A549 (cell line): ENCODE measurements around the gene SLC1A3. TPM values are rescaled to one million over a fixed set of nuclear protein-coding genes. Genes with fewer than 3 reads are reported as not detected.

ENCODE experiments used
- ATAC-seq, 2 experiments: fragments of 200-7000 bp in 1 of 2; fragments of >200 bp in 1 of 2; cut with Nextera tagmentation in 1 of 2; cut with Tn5 transposase in 1 of 2; 3 replicates each; pipeline versions ENCODE4 v1.8.0 to v1.9.1; 2018 to 2020; ENCODE audit warnings: mild to moderate bottlenecking in 1 of 2, moderate library complexity in 1 of 2
- CTCF ChIA-PET: fragments of 300-600 bp; sonication (Branson Sonifier 250); formaldehyde crosslinking; extraction: SDS; loops from one replicate; lab custom pipeline; 2021; ENCODE audit warnings: antibody characterized with exemption, inconsistent platforms; lab: Yijun Ruan, JAX
- POLR2A ChIA-PET: fragments of 350-600 bp; formaldehyde crosslinking; extraction: SDS; loops from one replicate; lab custom pipeline; 2021; ENCODE audit warnings: antibody characterized with exemption, inconsistent platforms; lab: Yijun Ruan, JAX
- DNase-seq, 2 experiments: peaks; one replicate each; pipeline versions ENCODE4 v3.0.0 to v3.0.0-alpha.2; 2011 to 2016; ENCODE audit warnings: low read depth in 1 of 2, low spot score in 1 of 2
- FAIRE-seq: peaks from 2 replicates; lab custom pipeline; 2011; peaks lifted over from hg19 to GRCh38; lab: Jason Lieb, UNC
- H3K27ac ChIP-seq, 2 experiments: fragments of >200 bp; sonication (Bioruptor Twin); formaldehyde crosslinking; 3 replicates each; pipeline ENCODE4 v1.5.1; 2016 to 2017
- H3K4me1 ChIP-seq: fragments of >200 bp; sonication (Bioruptor Twin); formaldehyde crosslinking; 3 replicates; pipeline ENCODE4 v1.6.1; 2016
- H3K4me2 ChIP-seq: fragments of >200 bp; sonication (Bioruptor Twin); formaldehyde crosslinking; 3 replicates; pipeline ENCODE4 v1.6.1; 2016
- H3K4me3 ChIP-seq: fragments of >200 bp; sonication (Bioruptor Twin); formaldehyde crosslinking; 3 replicates; pipeline ENCODE4 v1.5.1; 2016
- H3K9me3 ChIP-seq: fragments of >200 bp; sonication (Bioruptor Twin); formaldehyde crosslinking; 3 replicates; pipeline ENCODE4 v1.6.1; 2016
- BHLHE40 ChIP-seq: IDR thresholded peaks from 2 replicates; pipeline ENCODE4 v1.6.1; 2012; ENCODE audit warnings: low read depth, low read length, inconsistent platforms
- CBX2 ChIP-seq: fragments of 200-600 bp; sonication (generic); IDR thresholded peaks from 2 replicates; pipeline ENCODE4 v1.6.1; 2016; ENCODE audit warnings: low read depth, mild to moderate bottlenecking, borderline replicate concordance
- CHD4 ChIP-seq: fragments of 200-600 bp; sonication (generic); IDR thresholded peaks from 2 replicates; pipeline ENCODE4 v1.6.1; 2016; ENCODE audit warnings: antibody characterized with exemption, mild to moderate bottlenecking, borderline replicate concordance
- FOSB ChIP-seq: fragments of 250-450 bp; sonication (Bioruptor Pico); IDR thresholded peaks from 2 replicates; pipeline ENCODE4 v1.5.0; 2020; ENCODE audit warnings: mild to moderate bottlenecking, moderate library complexity
- FOSL2 ChIP-seq, 2 experiments: fragments of 450-650 bp in 1 of 2; fragments of >200 bp in 1 of 2; sonication (Bioruptor Twin) in 1 of 2; formaldehyde crosslinking; IDR thresholded peaks; 2 replicates each; pipeline versions ENCODE4 v1.5.0 to v1.6.1; 2016 to 2020; ENCODE audit warnings: mild to moderate bottlenecking in 1 of 2, moderate library complexity in 1 of 2
- FOXS1 ChIP-seq: fragments of 250-450 bp; sonication (Bioruptor Pico); IDR thresholded peaks from 2 replicates; pipeline ENCODE4 v1.5.0; 2020; ENCODE audit warnings: mild to moderate bottlenecking, moderate library complexity
- HEYL ChIP-seq: fragments of 250-450 bp; sonication (Bioruptor Pico); IDR thresholded peaks from 2 replicates; pipeline ENCODE4 v1.8.0; 2021; ENCODE audit warnings: mild to moderate bottlenecking, moderate library complexity
- HMGXB4 ChIP-seq: fragments of 250-450 bp; sonication (Bioruptor Pico); IDR thresholded peaks from 2 replicates; pipeline ENCODE4 v1.5.0; 2021; ENCODE audit warnings: mild to moderate bottlenecking, moderate library complexity, borderline replicate concordance
- JUN ChIP-seq, 2 experiments: fragments of >200 bp; sonication (Bioruptor Twin); formaldehyde crosslinking; IDR thresholded peaks; 2 replicates in 1 of 2; 3 replicates in 1 of 2; pipeline ENCODE4 v1.6.1; 2016 to 2017
- KDM1A ChIP-seq: fragments of 200-600 bp; sonication (generic); IDR thresholded peaks from 2 replicates; pipeline ENCODE4 v1.6.1; 2016; ENCODE audit warnings: low read depth, mild to moderate bottlenecking
- MAZ ChIP-seq: fragments of 150-350 bp; IDR thresholded peaks from 2 replicates; pipeline ENCODE4 v1.6.1; 2014; ENCODE audit warnings: antibody characterized with exemption, low read depth, low read length, borderline replicate concordance
- NFE2L2 ChIP-seq: fragments of 150-350 bp; conservative IDR thresholded peaks from 2 replicates; pipeline ENCODE4 v1.6.1; 2014; ENCODE audit warnings: low read length
- NPAS2 ChIP-seq: fragments of 250-450 bp; sonication (Bioruptor Pico); IDR thresholded peaks from 2 replicates; pipeline ENCODE4 v1.8.0; 2022; ENCODE audit warnings: mild to moderate bottlenecking, moderate library complexity, borderline replicate concordance
- RAD21 ChIP-seq, 2 experiments: fragments of >200 bp in 1 of 2; sonication (Bioruptor Twin) in 1 of 2; formaldehyde crosslinking in 1 of 2; IDR thresholded peaks in 1 of 2; conservative IDR thresholded peaks in 1 of 2; 2 replicates in 1 of 2; 3 replicates in 1 of 2; pipeline ENCODE4 v1.6.1; 2012 to 2018; ENCODE audit warnings: inconsistent platforms in 1 of 2
- RCOR1 ChIP-seq: fragments of 150-350 bp; IDR thresholded peaks from 2 replicates; pipeline ENCODE4 v1.6.1; 2014; ENCODE audit warnings: antibody characterized with exemption, low read length, low read depth
- REST ChIP-seq: fragments of 200-600 bp; sonication (generic); IDR thresholded peaks from 2 replicates; pipeline ENCODE4 v1.6.1; 2016; ENCODE audit warnings: antibody characterized with exemption, mild to moderate bottlenecking, moderate library complexity
- TFCP2L1 ChIP-seq: fragments of 250-450 bp; sonication (Bioruptor Pico); IDR thresholded peaks from 2 replicates; pipeline ENCODE4 v1.5.0; 2021; ENCODE audit warnings: mild to moderate bottlenecking
- WGBS: methylation state at CpG from one replicate; pipeline ENCODE4 v1.1.6; 2017; ENCODE audit errors: missing lambda C conversion rate; 5-methylcytosine and 5-hydroxymethylcytosine counted together
- polyA plus RNA-seq, 4 experiments: library from polyadenylated mRNA; depleted of rRNA in 3 of 4; stranded (reverse); fragments of >200 nt; fragmentation: RNase III in 1 of 4; extraction: RNeasy Plus Mini Kit Qiagen cat#74134 plus additional on column Dnase treatment in 1 of 4; gene quantifications; 2 replicates in 3 of 4; 3 replicates in 1 of 4; pipeline ENCODE4 v1.2.3, GENCODE V29; 2011 to 2017

Gene SLC1A3
- polyA plus RNA-seq, 2 of the 4 experiments (the other 2 are of a cell fraction): not detected

GRCh38 chr5:36581070-36581469 lies 25.3 kb upstream of the SLC1A3 start:
- ATAC-seq (no peak), FAIRE-seq (no peak), DNase-seq (no peak)
- Histone ChIP-seq H3K4me1 (no peaks in the 10 kb centered on the region), H3K4me2 (no peak overlapping the region), H3K27ac (no peak overlapping the region), H3K4me3 (no peak overlapping the region), H3K9me3 (no peaks in the 10 kb centered on the region)
- ChIA-PET CTCF (interaction anchor here (0.6 to 1.1 kb wide), 2 partner anchors 115 to 427 kb away, joined by 3 read pairs; no protein-coding TSS in a partner anchor), POLR2A (no interaction called here)
- WGBS: 13% methylated on average over 3 of the region's 3 CpGs
- TF ChIP-seq CBX2 (no peak), FOXS1 (CRISPR knock-in tag) (no peak), RAD21 (conservative IDR thresholded peaks at IDR 0.05 in 1 of 2, IDR thresholded peaks at IDR 0.05 in 1 of 2) (no peak), RCOR1 (no peak), CHD4 (no peak), KDM1A (no peak), NFE2L2 (no peak), MAZ (no peak), NPAS2 (CRISPR knock-in tag) (no peak), REST (no peak)

- TF ChIP-seq HMGXB4 (CRISPR knock-in tag) (no peak), RCOR1 (no peak), FOSB (CRISPR knock-in tag) (no peak), FOSL2 (IDR thresholded peaks at IDR 0.05) (no peak), FOSL2 (CRISPR knock-in tag; IDR thresholded peaks at IDR 0.05) (no peak), REST (no peak), BHLHE40 (no peak), TFCP2L1 (CRISPR knock-in tag) (no peak), HEYL (no peak), JUN (IDR thresholded peaks at IDR 0.05) (no peak)
- TF ChIP-seq, all 56 proteins: peak for 0
- Histone ChIP-seq H3K9me3 (no peaks in the 10 kb centered on the region), H3K4me3 (no peak overlapping the region), H3K4me1 (no peaks in the 10 kb centered on the region), H3K4me2 (no peak overlapping the region), H3K27ac (no peak overlapping the region)
- ChIA-PET CTCF (no interaction called here), POLR2A (no interaction called here)
- 33% methylated on average over 10 of the region's 10 CpGs for WGBS
- DNase-seq: no peak
- no peak for FAIRE-seq
- peak in 1 of 2 experiments; percentile 43; a peak in 1 of 6 replicates for ATAC-seq
Measured at GRCh38 chr5:36584009-36584875, 22.2 kb upstream of the SLC1A3 start.
